Cardiac muscle cell (in vitro differentiated cells and primary cell): ENCODE data around the gene EIF5AL1. TPM values are rescaled to one million over a fixed set of nuclear protein-coding genes. Genes with fewer than 3 reads are reported as not detected.
"Not testable (repeated sequence)": the region's sequence is repeated elsewhere in the genome, so short reads cannot be mapped to it uniquely, and the experiment has no call there.

Experiments used
- DNase-seq, 2 donors: peaks; one replicate each; pipeline versions ENCODE4 v3.0.0 to v3.0.0-alpha.2; 2010 to 2017; ENCODE audit warnings: low read depth in 1 of 2, low spot score in 1 of 2
- H3K27ac ChIP-seq: fragments of 200-600 bp; sonication (generic); 2 replicates; pipeline ENCODE4 v1.5.1; 2016
- H3K27me3 ChIP-seq: fragments of 200-600 bp; sonication (generic); 2 replicates; pipeline ENCODE4 v1.6.0; 2016; ENCODE audit warnings: control low read depth
- H3K36me3 ChIP-seq: fragments of 200-600 bp; sonication (generic); 2 replicates; pipeline ENCODE4 v1.5.1; 2016; ENCODE audit warnings: control low read depth
- H3K4me1 ChIP-seq: fragments of 200-600 bp; sonication (generic); 2 replicates; pipeline ENCODE4 v1.8.1; 2017; ENCODE audit warnings: low read depth, mild to moderate bottlenecking, mixed run types
- H3K4me3 ChIP-seq: fragments of 200-600 bp; sonication (generic); 2 replicates; pipeline ENCODE4 v1.5.1; 2016; ENCODE audit warnings: mild to moderate bottlenecking
- H3K9me3 ChIP-seq: fragments of 200-600 bp; sonication (generic); 2 replicates; pipeline ENCODE4 v1.5.1; 2017; ENCODE audit warnings: low read depth, mild to moderate bottlenecking, control low read depth
- polyA plus RNA-seq: library from polyadenylated mRNA; unstranded; fragments of >200 nt; fragmentation: Nextera tagmentation; extraction: Ambion mirVana; gene quantifications from 2 replicates; pipeline ENCODE4 v1.2.1, GENCODE V29; 2016
- total RNA-seq: library from RNA; depleted of rRNA; stranded (reverse); fragments of >200 nt; gene quantifications from 2 replicates; pipeline ENCODE4 v1.2.3, GENCODE V29; 2016
- TF ChIP-seq, protein P1 (sequence below): IDR thresholded peaks from 2 replicates; pipeline ENCODE4 v1.5.1; 2012; ENCODE audit warnings: low read depth, mild to moderate bottlenecking, low read length

The EIF5AL1 gene
- total and polyA plus RNA-seq, 2 experiments from 2014 or later, result 0.27 to 1.9 TPM

DNA sequence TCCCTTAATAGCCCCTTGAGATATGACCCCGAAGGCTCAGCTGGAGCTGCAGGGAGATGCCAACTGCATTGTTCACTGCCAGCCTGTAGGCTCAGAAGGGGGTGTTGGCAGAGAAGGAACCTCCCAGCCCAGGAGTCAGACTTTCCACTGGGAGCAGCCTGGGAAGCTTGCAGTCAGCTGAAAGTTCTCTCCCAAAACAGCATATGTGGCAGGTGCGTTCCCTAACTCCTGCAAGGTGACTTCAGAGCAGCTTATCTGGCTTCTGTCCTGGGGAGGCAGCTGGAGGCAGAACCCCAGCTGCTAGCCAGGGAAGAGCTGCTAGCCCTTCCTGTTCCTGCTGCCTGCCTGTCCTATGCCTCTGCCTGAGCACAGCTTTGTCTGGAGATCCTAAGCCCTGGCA lies 39.8 kb downstream of the EIF5AL1 start:
- H3K4me1 ChIP-seq, result no peaks in the 10 kb centered on the region
- no peaks in the 10 kb centered on the region for H3K36me3 ChIP-seq
- DNase-seq, result no peak
- TF ChIP-seq, protein P1, sequence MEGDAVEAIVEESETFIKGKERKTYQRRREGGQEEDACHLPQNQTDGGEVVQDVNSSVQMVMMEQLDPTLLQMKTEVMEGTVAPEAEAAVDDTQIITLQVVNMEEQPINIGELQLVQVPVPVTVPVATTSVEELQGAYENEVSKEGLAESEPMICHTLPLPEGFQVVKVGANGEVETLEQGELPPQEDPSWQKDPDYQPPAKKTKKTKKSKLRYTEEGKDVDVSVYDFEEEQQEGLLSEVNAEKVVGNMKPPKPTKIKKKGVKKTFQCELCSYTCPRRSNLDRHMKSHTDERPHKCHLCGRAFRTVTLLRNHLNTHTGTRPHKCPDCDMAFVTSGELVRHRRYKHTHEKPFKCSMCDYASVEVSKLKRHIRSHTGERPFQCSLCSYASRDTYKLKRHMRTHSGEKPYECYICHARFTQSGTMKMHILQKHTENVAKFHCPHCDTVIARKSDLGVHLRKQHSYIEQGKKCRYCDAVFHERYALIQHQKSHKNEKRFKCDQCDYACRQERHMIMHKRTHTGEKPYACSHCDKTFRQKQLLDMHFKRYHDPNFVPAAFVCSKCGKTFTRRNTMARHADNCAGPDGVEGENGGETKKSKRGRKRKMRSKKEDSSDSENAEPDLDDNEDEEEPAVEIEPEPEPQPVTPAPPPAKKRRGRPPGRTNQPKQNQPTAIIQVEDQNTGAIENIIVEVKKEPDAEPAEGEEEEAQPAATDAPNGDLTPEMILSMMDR, result no peak
- no peak overlapping the region for H3K27ac ChIP-seq
- H3K9me3 ChIP-seq, result no peaks in the 10 kb centered on the region
- H3K27me3 ChIP-seq, result peaks cover 14% of the 10 kb centered on the region
- H3K4me3 ChIP-seq, result no peak overlapping the region

- DNase-seq, result no peak
- Histone ChIP-seq H3K9me3 (no peaks in the 10 kb centered on the region), H3K36me3 (no peaks in the 10 kb centered on the region), H3K27me3 (peaks cover 11% of the 10 kb centered on the region), H3K4me3 (no peak overlapping the region), H3K4me1 (no peaks in the 10 kb centered on the region), H3K27ac (no peak overlapping the region)
- TF ChIP-seq, protein P1, result no peak
Observed at GRCh38 chr10:79555354-79556309, 43.3 kb downstream of the EIF5AL1 start.

DNA sequence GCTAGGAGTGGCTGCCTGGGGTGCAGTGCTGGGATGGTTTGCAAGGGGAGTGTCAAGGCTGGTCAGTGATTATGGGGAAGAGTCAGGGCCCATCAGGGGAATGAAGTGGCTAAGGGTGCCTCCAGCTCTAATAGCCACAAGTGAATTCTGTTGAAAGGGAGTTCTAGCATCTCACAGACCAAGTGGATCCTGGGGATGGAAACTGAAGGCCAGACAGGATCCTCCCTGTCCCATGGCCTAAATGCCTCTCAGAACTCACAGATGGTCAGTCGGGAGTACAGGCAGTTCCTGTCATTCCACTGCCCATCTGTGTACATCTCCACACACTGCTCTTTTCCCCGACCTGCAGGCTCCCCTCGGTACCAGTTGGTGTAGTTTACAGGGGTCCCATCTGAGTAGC lies 44.6 kb downstream of the EIF5AL1 start:
- peaks cover 11% of the 10 kb centered on the region for H3K27me3 ChIP-seq
- not testable (repeated sequence) for H3K4me3 ChIP-seq, H3K4me1 ChIP-seq, DNase-seq, H3K27ac ChIP-seq, H3K9me3 ChIP-seq, H3K36me3 ChIP-seq

- Histone ChIP-seq H3K27ac (no peak overlapping the region), H3K4me3 (no peak overlapping the region), H3K36me3 (no peaks in the 10 kb centered on the region), H3K4me1 (no peaks in the 10 kb centered on the region), H3K27me3 (peaks cover 13% of the 10 kb centered on the region), H3K9me3 (no peaks in the 10 kb centered on the region)
- TF ChIP-seq, protein P1, result no peak
- peak in 1 of 2 donors; percentile 3 for DNase-seq
Observed at GRCh38 chr10:79559726-79560125, 47.4 kb downstream of the EIF5AL1 start.

DNA sequence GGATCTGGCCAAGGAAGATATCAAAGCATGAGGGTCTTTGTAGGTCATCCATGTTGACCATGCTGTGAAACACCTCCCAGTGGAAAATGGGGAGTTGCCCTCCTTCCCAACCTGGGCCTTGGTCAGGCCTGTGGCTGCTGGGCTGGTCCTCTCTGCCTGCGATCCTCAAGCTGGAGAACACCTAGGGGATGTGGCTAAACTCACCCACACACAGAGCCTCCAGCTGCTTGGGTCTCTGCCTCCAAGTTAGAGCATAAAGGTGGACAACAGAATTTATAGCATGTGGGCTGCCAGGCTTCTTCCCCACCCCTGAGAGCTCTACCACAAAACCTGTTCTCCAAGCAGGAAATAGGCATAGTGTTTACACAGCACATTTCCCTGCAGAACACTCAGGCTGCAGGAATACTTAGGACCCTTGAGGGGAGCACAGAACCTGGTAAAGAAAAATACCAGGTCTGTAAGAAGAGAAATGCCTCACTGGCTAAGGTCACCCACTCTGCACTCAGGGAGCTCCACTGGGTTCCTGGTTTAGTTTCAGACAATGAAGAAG lies 47.9 kb downstream of the EIF5AL1 start, which contains the start of gene SFTPA2:
Gene SFTPA2, minus strand, starts transcription at position 248 of the 550 bp plus-strand sequence. CDS start 924 bp downstream, outside the sequence.
- no peaks in the 10 kb centered on the region for H3K9me3 ChIP-seq
- no peak for DNase-seq
- H3K4me3 ChIP-seq, result no peak within 1 kb of the TSS
- no peak within 1 kb of the TSS for H3K27ac ChIP-seq
- no peaks in the 10 kb centered on the region for H3K36me3 ChIP-seq
- TF ChIP-seq, protein P1, result no peak
- peaks cover 13% of the 10 kb centered on the region for H3K27me3 ChIP-seq
- no peaks in the 10 kb centered on the region for H3K4me1 ChIP-seq

DNA sequence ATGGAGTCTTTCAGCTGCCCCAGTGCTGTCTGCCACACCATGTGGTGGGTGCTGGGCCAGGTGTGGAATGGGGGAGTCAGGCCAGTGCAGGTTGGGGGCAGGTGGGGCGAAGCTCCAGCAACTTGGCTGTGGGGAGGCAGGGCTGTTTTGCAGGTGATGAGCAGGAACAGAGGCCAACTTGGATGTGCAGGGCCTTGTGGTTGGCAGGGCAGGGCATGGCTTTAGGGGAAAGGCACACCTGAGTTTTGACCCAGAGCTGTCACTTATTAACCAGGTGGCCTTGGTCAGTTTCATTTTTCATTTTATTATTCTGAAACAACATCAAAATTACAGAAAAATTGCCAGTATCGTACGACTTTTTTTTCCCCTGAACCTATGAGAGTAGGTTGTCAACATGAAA lies 48.9 kb downstream of the EIF5AL1 start:
- Histone ChIP-seq H3K27me3 (peaks cover 13% of the 10 kb centered on the region), H3K27ac (no peak overlapping the region), H3K36me3 (no peaks in the 10 kb centered on the region), H3K9me3 (no peaks in the 10 kb centered on the region), H3K4me1 (no peaks in the 10 kb centered on the region), H3K4me3 (no peak overlapping the region)
- TF ChIP-seq, protein P1, result no peak
- DNase-seq, result no peak
